ENCODE results near the gene GMEB1. TPM values are rescaled to one million over a fixed set of nuclear protein-coding genes. Genes with fewer than 3 reads are reported as not detected.
"Not testable (repeated sequence)": the region's sequence is repeated elsewhere in the genome, so short reads cannot be mapped to it uniquely, and the experiment has no call there.

GMEB1 gene
- total RNA-seq, 1 donor from 2014 or later = 6.2 TPM

DNA sequence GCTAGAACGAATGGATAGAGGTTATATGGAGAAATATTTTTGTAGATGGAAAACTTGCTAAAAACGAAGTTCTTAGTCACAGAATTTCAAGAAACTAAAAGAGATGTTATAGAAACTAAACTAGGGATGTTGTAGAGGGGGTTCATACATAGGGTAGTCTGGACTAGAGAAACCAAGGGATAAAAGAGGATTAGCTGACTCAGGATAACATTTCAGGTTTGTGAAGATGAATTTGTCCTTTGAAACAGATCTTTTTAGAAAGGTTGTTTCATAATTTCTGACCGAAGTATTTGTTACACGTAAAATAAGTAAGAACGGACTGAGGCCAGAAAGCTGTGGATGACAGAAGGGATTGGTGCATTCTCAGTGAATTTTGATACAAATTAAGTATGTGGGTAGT, 81.7 kb downstream of the GMEB1 start:
- DNase-seq (ENCODE audit: low read depth) = no peak

DNA sequence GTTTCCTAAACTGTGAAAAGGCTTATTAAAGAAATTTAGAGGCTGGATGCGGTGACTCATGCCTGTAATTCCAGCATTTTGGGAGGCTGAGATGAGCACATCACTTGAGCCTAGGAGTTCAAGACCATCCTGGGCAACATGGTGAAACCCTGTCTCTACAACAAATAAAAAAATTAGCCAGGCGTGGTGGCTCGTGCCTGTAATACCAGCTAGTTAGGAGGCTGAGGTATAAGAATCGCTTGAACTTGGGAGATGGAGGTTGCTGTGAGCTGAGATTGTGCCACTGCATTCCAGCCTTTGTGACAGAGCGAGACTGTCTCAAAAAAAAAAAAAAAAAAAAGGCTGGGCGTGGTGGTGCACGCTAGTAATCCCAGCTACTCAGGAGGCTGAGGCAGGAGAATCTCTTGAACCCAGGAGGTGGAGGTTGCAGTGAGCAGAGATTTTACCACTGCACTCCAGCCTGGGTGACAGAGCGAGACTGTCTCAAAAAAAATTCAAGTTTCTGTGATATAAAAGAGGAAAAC, 82.2 kb downstream of the GMEB1 start:
- DNase-seq (ENCODE audit: low read depth) = not testable (repeated sequence)

GRCh38 chr1:28751315-28752060, 82.9 kb downstream of the GMEB1 start:
- DNase-seq (ENCODE audit: low read depth) = peak; percentile 26

DNA sequence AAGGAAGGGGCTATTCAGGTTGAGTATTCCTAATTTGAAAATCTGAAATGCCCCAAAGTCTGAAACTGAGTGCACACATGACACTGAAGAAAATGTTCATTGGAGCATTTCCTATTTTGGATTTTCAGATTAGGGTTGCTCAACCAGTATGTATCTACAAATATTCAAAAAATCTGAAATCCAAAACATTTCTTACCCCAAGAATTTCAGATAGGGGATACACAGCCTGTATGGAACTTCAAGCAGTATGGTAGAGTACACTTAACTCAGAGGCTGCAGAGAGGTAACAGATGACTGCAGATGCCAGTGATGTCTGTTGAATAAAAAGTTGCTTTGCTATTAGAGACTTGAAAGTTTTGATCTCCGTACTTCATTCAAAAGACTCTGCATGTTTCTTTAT, 87.1 kb downstream of the GMEB1 start:
- DNase-seq (ENCODE audit: low read depth) = no peak

GRCh38 chr1:28756846-28757245, 88.3 kb downstream of the GMEB1 start:
- no peak for DNase-seq (ENCODE audit: low read depth)

GRCh38 chr1:28758420-28758819, 89.8 kb downstream of the GMEB1 start:
- no peak for DNase-seq (ENCODE audit: low read depth)

DNA sequence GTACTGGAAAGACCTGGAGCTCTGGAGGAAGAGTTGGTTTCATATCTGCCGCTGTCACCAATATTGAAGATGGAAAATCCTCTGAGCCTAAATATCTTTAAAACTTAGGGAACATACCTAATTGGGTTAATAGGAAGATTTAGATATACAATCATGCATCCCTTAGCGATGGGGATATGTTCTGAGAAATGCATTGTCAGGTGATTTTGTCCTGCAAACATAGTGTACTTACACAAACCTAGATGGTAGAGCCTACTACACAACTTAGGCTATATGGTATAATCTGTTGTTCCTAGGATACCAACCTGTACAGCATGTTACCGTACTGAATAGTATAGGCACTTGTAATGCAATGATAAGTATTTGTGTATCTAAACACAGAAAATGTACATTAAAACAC, 90.7 kb downstream of the GMEB1 start:
- no peak for DNase-seq (ENCODE audit: low read depth)

- DNase-seq (ENCODE audit: low read depth) = no peak
These were observed 92.6 kb downstream of the GMEB1 start for GRCh38 chr1:28761189-28761588.

DNA sequence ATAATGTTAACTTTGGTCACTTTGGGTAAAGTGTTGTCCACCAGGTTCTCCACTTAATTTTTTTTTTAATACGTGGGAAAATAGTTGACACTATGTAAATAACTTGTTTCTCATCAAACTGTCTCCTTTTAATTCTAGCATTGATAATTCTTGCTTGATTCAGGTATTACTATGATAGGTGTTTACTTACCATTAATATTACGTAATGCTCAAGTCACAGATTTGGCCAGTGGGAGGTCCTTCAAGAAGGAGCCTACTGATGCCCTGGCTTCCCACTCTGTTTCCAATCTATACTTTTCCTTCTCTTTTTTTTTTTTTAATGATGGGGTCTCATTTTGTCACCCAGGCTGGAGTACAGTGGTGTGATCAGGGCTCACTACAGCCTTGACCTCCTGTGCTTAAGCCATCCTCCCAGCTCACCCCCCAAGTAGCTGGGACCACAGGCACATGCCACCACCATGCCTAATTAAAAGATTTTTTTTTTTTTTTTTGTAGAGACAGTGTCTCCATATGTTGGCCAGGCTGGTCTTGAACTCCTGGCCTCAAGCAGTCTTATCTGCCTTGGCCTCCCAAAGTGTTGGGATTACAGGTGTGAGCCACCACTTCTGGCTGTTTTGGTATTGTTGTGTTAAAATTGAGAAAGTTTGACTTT, 98.1 kb downstream of the GMEB1 start:
- DNase-seq (ENCODE audit: low read depth) = no peak

Other genes starting within 250 kb of the GMEB1 start
- gene RCC1, start 162.7 kb upstream of the GMEB1 start, total RNA-seq = 20.9 and 24.1 TPM in 2 replicates
- gene TRNAU1AP, start 115.7 kb upstream of the GMEB1 start, total RNA-seq = 16.8 and 23.0 TPM in 2 replicates
- gene RAB42, start 76.5 kb upstream of the GMEB1 start, total RNA-seq = 1.2 and 2.0 TPM in 2 replicates
- 44.7 and 58.6 TPM in 2 replicates for gene TAF12, start 25.7 kb upstream of the GMEB1 start, total RNA-seq
- not detected in 2 replicates for gene RNU11, start 20.2 kb upstream of the GMEB1 start, total RNA-seq
- gene YTHDF2, start 68.2 kb downstream of the GMEB1 start, total RNA-seq = 59.5 and 66.6 TPM in 2 replicates
- not detected in 2 replicates for gene OPRD1, start 143.4 kb downstream of the GMEB1 start, total RNA-seq
- 0.05 and 0.32 TPM in 2 replicates for gene EPB41, start 245.8 kb downstream of the GMEB1 start, total RNA-seq

Data from myocyte (in vitro differentiated cells).